ENCODE results near the gene PTTG1IP.

Gene PTTG1IP

GRCh38 chr21:44862869-44863685, 10.4 kb downstream of the PTTG1IP start:
- no peak for DNase-seq

DNA sequence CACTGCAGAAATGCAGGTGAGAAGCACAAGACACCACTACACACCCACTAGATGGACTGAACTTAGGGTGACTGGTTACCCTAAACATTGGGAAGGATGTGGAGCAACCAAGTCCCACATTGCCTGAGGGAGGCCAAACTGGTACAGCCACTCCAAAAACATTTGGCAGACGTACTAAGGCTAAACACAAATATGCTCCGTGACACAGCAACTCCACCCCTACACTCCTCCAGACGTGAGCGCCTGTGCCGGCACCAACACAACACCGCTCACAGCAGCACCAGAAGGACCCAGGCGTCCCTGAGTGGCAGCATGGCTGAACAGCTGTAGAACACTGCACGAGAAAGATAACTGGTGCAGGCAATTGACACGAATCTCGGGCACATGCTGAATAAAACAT, 14.7 kb downstream of the PTTG1IP start:
- DNase-seq = no peak

DNA sequence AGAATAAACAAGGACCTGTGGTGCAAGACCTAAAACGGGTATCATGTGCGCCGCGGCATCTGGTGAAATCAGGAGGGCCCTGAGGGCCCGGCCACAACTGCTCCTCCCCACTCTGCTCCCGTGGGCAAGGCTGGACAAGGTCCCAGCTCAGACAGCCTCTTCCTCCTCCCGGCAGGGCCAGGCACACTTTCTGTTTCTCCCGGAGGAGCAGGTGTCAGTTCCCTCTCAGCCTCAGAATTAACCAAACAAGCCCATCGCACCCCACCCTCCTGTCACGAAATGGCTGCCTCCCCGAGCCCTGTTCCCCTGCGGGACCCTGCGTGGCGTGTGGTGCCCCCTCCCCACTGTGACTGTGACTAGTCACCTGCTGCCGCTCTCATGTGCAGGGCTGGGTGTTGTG, 15.2 kb downstream of the PTTG1IP start:
- DNase-seq = no peak

GRCh38 chr21:44857127-44857892, 16.2 kb downstream of the PTTG1IP start:
- DNase-seq = no peak

- no peak for DNase-seq
Observed at GRCh38 chr21:44856131-44856530, 17.4 kb downstream of the PTTG1IP start.

- DNase-seq = no peak
Observed at GRCh38 chr21:44855572-44855971, 17.9 kb downstream of the PTTG1IP start.

DNA sequence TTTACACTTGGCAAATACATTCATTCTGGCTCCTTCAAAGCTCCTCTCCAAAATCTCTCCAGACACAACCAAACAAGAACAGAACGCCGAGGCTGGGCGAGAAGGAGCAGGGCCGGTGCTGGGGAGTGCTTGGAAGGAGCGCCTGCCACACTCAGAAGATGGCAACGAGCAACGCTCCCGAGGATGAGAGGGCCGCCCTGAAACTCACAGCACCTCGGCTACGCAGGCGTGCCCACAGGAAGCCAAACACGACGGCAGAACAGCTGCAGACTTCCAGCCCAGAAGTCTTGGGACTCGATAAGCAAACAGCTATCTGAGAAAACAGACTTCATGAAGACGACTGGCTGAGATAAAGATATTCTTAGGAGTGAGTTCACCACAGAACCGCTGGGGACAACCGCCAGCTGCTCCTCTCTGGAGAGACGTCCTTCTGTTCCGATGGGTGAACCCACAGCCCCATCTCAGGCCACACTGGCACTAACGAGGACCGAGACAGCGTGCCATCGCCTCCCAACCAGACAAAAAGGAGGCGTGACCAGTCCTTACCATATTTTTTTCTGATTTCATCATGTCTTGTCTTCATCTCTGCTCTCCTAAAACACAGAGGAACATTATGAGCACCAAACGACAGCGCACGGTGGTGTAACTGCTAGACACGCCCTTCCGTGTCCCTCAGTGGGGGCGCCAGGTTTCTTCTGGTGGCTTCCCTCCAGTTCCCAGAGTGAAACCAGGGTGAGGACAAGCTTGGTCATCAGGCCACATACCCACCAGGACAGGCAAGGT, 18.6 kb downstream of the PTTG1IP start:
- DNase-seq = no peak

DNA sequence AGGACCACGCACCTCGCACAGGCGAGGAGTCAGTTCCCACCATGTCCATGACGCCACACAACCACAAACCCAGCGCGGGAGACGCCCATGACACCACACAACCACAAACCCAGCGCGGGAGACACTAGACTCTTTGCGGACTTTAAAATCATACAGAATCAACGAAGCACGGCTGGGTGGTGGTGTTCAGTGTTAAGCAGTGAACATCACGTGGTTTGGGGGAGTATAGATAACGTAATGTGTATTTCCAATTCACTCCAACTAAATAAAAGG, 19.2 kb downstream of the PTTG1IP start:
- peak; percentile 38 for DNase-seq

DNA sequence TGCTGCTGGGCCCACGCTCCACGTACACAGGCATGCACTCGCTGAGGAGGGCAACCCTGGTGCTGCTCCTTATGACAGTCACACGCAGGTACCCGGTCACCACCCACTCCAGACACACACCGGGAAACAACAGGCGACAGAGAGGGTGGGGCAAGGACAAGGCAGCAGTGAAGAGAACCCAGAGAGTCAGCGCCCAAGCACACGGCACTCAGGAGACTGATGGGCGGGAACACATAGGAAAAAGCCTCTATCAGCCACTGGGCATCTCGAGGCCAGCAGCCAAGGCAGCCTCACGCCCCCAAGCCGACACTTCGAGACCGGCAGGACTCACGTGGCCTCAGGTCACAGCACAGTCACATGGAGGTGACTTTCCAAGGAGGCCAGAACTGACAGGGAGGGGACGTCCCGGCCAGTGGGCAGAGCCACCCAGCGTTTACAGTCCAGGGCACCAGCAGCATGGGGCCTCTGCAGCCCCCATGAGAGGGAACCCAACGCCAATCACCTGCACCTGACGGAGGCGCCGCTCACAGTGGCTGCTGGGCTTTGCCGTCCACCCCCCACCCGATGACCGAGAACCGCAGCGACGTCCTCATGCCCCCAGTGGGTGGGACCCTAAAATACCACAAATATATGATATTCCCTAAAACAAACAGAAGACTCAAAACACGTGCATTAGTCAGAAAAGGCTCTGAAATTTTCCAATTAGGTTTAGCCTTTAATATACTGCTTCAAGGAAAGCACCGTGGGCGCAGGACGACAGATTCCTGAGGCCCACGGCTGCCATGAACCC, 19.7 kb downstream of the PTTG1IP start:
- DNase-seq = no peak

GRCh38 chr21:44850905-44851657, 22.4 kb downstream of the PTTG1IP start:
- DNase-seq = no peak

DNA sequence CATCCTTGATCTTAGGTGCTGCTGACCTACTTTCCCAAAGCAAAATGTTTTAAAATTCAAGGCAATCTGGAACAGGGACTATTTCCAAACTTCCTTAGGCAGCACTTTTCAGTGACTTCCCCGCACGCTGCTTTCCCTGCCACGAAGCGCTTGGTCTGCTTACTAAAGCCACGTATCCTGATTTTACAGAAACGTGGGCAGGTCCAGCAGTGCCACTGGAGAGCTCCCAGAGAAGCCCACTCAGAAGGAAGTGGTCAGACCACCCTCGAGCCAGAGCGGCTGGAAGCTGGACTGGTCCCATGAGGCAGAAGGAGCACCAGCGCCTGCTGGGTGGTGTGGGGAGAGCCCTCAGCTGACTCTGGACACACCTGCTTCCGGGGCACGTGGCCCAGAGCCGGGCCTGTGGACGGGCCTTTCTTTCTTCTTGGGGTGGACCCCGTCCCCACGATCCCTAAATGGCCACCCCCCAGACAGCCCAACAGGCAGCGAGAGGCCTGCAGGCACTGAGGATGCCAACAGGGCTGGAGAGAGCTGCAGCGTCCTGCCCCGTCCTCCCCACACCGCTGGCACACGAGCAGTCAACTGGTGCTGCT, 23.2 kb downstream of the PTTG1IP start:
- no peak for DNase-seq

- DNase-seq = no peak
Observed at GRCh38 chr21:44849616-44850130, 23.8 kb downstream of the PTTG1IP start.

GRCh38 chr21:44848821-44849521, 24.5 kb downstream of the PTTG1IP start:
- DNase-seq = no peak

GRCh38 chr21:44847261-44848056, 26.0 kb downstream of the PTTG1IP start:
- DNase-seq = no peak

- DNase-seq = peak; percentile 69
Observed at GRCh38 chr21:44846485-44847260, 26.8 kb downstream of the PTTG1IP start.

DNA sequence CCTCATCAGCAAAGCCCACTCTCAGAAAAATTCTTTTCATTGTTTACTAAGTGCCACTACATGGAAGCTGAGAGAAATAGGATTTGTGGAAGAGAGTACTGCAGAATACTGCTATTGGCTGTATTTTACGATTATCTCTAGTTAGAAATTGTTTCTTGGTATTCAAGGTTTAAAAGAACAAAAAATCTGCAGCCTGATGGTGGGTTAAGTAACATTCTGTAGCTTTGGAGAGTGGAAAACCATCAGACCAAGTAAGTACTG, 27.3 kb downstream of the PTTG1IP start:
- no peak for DNase-seq

GRCh38 chr21:44845418-44846223, 27.9 kb downstream of the PTTG1IP start:
- peak; percentile 61 for DNase-seq

- no peak for DNase-seq
Observed at GRCh38 chr21:44844256-44844655, 29.2 kb downstream of the PTTG1IP start.
